ENCODE data around the gene CYP27A1.

DNA sequence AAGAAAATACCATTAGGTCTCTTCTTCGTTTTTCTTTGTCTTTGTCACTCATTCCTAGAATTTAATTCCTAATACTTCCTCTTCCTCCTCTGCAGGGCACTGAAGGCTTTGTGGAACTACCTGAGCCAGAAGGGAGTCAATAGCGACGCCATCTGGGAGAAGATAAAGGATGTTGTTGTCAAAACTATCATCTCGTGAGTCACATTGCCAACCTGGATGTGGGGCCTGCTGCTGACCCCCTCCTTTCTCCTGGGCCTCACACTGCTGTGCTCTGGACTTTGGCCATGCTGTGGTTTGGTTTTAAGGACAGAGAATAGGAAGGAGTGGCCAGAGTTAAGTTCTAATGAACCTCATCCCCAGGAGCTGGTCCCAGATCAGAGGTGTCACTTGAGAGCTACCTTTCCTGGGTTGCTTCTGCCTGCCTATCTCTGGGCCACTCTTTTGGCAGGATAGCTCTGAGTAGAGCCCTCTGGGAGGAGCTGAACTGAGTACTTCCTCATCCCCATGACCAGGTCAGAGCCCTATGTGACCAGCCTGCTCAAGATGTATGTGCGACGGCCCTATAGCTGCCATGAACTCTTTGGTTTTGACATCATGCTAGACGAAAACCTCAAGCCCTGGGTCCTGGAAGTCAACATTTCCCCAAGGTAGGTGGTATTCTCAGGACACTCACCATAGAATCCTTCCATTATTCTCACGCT, 33.1 kb upstream of the CYP27A1 start:
- TF ChIP-seq, protein P1, sequence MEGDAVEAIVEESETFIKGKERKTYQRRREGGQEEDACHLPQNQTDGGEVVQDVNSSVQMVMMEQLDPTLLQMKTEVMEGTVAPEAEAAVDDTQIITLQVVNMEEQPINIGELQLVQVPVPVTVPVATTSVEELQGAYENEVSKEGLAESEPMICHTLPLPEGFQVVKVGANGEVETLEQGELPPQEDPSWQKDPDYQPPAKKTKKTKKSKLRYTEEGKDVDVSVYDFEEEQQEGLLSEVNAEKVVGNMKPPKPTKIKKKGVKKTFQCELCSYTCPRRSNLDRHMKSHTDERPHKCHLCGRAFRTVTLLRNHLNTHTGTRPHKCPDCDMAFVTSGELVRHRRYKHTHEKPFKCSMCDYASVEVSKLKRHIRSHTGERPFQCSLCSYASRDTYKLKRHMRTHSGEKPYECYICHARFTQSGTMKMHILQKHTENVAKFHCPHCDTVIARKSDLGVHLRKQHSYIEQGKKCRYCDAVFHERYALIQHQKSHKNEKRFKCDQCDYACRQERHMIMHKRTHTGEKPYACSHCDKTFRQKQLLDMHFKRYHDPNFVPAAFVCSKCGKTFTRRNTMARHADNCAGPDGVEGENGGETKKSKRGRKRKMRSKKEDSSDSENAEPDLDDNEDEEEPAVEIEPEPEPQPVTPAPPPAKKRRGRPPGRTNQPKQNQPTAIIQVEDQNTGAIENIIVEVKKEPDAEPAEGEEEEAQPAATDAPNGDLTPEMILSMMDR (conservative IDR thresholded peaks at IDR 0.05; ENCODE audit: low read depth, low read length): no peak
- TF ChIP-seq POLR2A (IDR thresholded peaks at IDR 0.05; ENCODE audit: low read depth, low read length) (no peak), MXI1 (IDR thresholded peaks at IDR 0.05; ENCODE audit: borderline replicate concordance, low read depth, low read length) (no peak), CEBPB (IDR thresholded peaks at IDR 0.05; ENCODE audit: low read depth, low read length) (no peak), SMC3 (IDR thresholded peaks at IDR 0.05; ENCODE audit: low read depth, low read length) (no peak), MAZ (IDR thresholded peaks at IDR 0.05; ENCODE audit: borderline replicate concordance, low read depth, low read length) (no peak), FOS (IDR thresholded peaks at IDR 0.05; ENCODE audit: low read depth, low read length) (no peak)
- TF ChIP-seq, protein P2, sequence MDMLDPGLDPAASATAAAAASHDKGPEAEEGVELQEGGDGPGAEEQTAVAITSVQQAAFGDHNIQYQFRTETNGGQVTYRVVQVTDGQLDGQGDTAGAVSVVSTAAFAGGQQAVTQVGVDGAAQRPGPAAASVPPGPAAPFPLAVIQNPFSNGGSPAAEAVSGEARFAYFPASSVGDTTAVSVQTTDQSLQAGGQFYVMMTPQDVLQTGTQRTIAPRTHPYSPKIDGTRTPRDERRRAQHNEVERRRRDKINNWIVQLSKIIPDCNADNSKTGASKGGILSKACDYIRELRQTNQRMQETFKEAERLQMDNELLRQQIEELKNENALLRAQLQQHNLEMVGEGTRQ (IDR thresholded peaks at IDR 0.05; ENCODE audit: low read depth, low read length): no peak

Data from IMR-90 (cell line).